Lower leg skin (tissue), 4 donors: ENCODE results near the gene YES1. TPM values are rescaled to one million over a fixed set of nuclear protein-coding genes. Genes with fewer than 3 reads are reported as not detected.

Source experiments
- DNase-seq, 2 donors: peaks; one replicate each; pipeline ENCODE4 v3.0.0-alpha.2; 2019; ENCODE audit warnings: low spot score in 2 of 2
- H3K4me3 ChIP-seq: fragments of 200-600 bp; sonication (generic); 2 replicates; pipeline ENCODE4 v1.5.1; 2017; ENCODE audit warnings: mild to moderate bottlenecking, low read depth; ENCODE audit not compliant: poor library complexity, severe bottlenecking
- POLR2A ChIP-seq, 2 donors: fragments of 450-650 bp; IDR thresholded peaks; one replicate each; pipeline ENCODE4 v1.6.1; 2016 to 2017; ENCODE audit warnings: antibody characterized with exemption in 2 of 2, mild to moderate bottlenecking in 1 of 2, moderate library complexity in 1 of 2
- WGBS, 2 donors: methylation state at CpG; one replicate each; pipeline ENCODE4 v1.1.5; 2018; 5-methylcytosine and 5-hydroxymethylcytosine counted together
- intact Hi-C: fragments of 100-400 bp; cut with DNase I; formaldehyde crosslinking; loops from one replicate; pipeline ENCODE4 v1.15.0; 2023; ENCODE audit warnings: low total_unique reads
- total RNA-seq, 4 donors: library from RNA; depleted of rRNA; stranded (reverse); fragments of >200 nt; gene quantifications; one replicate each; pipeline ENCODE4 v1.1.0, GENCODE V29; 2016
- TF ChIP-seq, protein P1 (sequence below), 3 donors: fragments of 450-650 bp; IDR thresholded peaks; one replicate each; pipeline ENCODE4 v1.5.1; 2016; ENCODE audit warnings: antibody characterized with exemption in 3 of 3, mild to moderate bottlenecking in 3 of 3, moderate library complexity in 2 of 3

YES1 gene
- total RNA-seq, 4 donors from 2014 or later = 62.3 to 133 (median 90.0) TPM

- intact Hi-C loops = no loop called here
- H3K4me3 ChIP-seq = no peak overlapping the region
- TF ChIP-seq, protein P1, sequence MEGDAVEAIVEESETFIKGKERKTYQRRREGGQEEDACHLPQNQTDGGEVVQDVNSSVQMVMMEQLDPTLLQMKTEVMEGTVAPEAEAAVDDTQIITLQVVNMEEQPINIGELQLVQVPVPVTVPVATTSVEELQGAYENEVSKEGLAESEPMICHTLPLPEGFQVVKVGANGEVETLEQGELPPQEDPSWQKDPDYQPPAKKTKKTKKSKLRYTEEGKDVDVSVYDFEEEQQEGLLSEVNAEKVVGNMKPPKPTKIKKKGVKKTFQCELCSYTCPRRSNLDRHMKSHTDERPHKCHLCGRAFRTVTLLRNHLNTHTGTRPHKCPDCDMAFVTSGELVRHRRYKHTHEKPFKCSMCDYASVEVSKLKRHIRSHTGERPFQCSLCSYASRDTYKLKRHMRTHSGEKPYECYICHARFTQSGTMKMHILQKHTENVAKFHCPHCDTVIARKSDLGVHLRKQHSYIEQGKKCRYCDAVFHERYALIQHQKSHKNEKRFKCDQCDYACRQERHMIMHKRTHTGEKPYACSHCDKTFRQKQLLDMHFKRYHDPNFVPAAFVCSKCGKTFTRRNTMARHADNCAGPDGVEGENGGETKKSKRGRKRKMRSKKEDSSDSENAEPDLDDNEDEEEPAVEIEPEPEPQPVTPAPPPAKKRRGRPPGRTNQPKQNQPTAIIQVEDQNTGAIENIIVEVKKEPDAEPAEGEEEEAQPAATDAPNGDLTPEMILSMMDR (IDR thresholded peaks at IDR 0.05) = no peak
- TF ChIP-seq POLR2A (IDR thresholded peaks at IDR 0.05) = no peak
- WGBS, 2 donors = 91 to 94% methylated on average over 9 of the region's 9 CpGs
- DNase-seq = no peak
Observed at GRCh38 chr18:725646-726045, 86.4 kb downstream of the YES1 start.

GRCh38 chr18:723541-724080 lies 88.4 kb downstream of the YES1 start:
- no peak for DNase-seq
- 98 to 100% methylated on average over 1 of the region's 1 CpG for WGBS, 2 donors
- H3K4me3 ChIP-seq = no peak overlapping the region
- intact Hi-C loops = no loop called here
- no peak for TF ChIP-seq POLR2A (IDR thresholded peaks at IDR 0.05)
- TF ChIP-seq, protein P1 (IDR thresholded peaks at IDR 0.05) = no peak

DNA sequence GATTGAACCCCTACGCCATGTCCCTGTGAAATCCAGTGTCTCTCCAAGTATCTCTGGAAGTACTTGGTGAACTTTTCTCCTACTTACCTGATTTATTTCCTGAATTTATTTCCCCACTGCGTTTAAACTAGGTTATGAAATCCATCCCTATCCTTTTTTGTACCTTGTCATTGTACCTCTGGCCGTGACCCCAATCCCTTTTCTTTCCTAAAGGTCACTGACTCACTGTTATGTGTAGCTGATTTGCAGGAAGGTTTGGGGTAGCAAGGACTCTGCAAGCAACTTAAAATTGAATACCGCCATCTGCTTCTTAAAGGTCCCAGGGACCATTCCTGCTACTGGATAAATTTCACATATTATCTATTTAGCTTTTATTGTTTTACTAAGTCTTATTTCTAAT lies 95.0 kb downstream of the YES1 start:
- WGBS, 2 donors = 88 to 95% methylated on average over 4 of the region's 4 CpGs
- intact Hi-C loops = loop anchor here (10.0 kb wide), 1 partner anchor 118 kb away; no protein-coding TSS in a partner anchor
- no peak for DNase-seq
- no peak for TF ChIP-seq POLR2A (IDR thresholded peaks at IDR 0.05)
- TF ChIP-seq, protein P1 (IDR thresholded peaks at IDR 0.05) = no peak
- H3K4me3 ChIP-seq = no peak overlapping the region

GRCh38 chr18:715626-716025 lies 96.4 kb downstream of the YES1 start:
- WGBS, 2 donors = 28 to 45% methylated on average over 1 of the region's 1 CpG
- no peak overlapping the region for H3K4me3 ChIP-seq
- no peak for DNase-seq
- intact Hi-C loops = loop anchor here (10.0 kb wide), 1 partner anchor 119 kb away; no protein-coding TSS in a partner anchor
- TF ChIP-seq, protein P1 (IDR thresholded peaks at IDR 0.05) = no peak
- no peak for TF ChIP-seq POLR2A (IDR thresholded peaks at IDR 0.05)

- TF ChIP-seq POLR2A (IDR thresholded peaks at IDR 0.05) = no peak
- TF ChIP-seq, protein P1 (IDR thresholded peaks at IDR 0.05) = no peak
- no peak overlapping the region for H3K4me3 ChIP-seq
- intact Hi-C loops = loop anchor here (10.0 kb wide), 1 partner anchor 122 kb away; no protein-coding TSS in a partner anchor
- WGBS, 2 donors = 73 to 80% methylated on average over 23 of the region's 23 CpGs
- DNase-seq = no peak
Observed at GRCh38 chr18:713135-713490, 98.9 kb downstream of the YES1 start.
